MM.1S (cell line): Measurements from ENCODE around the gene PSMD8.

Source experiments
- EZH2 ChIP-seq: fragments of 300-600 bp; sonication (generic); optimal IDR thresholded peaks from 2 replicates; pipeline ENCODE3; 2017; ENCODE audit warnings: low read depth, mild to moderate bottlenecking, antibody characterized with exemption, low read length, mixed read lengths
- EZH2phosphoT487 ChIP-seq: fragments of 300-600 bp; sonication (generic); IDR thresholded peaks from 2 replicates; pipeline ENCODE4 v1.6.1; 2018; ENCODE audit warnings: antibody characterized with exemption, low read length
- TF ChIP-seq, protein P1 (sequence below): fragments of 300-600 bp; sonication (generic); IDR thresholded peaks from 2 replicates; pipeline ENCODE4 v1.5.1; 2016; ENCODE audit warnings: antibody characterized with exemption, low read length, mixed read lengths

DNA sequence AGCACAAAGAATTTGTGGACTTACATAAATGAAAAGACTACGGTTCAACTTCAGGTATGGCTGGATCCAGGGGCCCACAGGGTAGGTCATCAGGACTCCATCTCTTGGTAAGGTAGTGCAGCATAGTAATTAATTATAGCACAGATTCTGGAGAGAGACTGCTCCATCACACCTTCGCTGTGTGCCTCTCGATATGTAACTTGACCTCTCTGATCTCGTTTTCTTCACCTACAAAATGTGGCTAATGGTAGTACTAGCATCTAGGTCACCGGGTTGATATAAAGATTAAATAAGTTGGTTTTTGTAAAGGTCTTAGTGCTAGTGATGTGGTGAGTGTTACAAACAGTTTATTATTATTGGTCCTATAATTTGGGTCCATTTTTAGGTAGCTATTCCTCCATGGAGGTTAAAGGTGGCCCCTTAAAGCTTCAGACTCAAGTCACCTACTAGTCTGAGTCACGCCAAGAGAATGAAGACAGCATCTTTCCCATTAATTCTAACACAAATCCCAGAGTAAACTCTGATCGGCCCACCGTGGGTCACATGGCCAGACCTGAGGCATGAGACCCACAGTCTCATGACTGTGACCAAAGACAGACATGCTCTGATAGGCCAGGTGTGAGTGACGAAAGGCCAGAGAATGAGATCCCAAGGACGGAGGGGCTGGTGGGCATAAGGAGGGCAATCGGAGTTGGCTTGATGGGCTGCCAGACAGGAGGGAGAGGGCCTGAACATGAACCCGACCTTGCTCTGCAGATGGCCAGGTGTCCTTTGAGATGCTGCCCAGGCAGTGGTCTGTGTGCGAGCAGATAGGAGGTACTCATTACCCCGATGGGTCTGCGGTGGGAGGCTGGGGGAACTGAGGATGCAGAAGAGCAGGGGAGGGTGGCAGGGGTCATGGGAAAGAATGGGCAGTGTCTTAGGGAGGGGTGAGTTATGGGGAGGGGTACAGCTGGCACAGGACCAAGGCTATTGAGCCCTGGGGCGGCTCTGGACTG lies 18.3 kb upstream of the PSMD8 start:
- TF ChIP-seq, protein P1, sequence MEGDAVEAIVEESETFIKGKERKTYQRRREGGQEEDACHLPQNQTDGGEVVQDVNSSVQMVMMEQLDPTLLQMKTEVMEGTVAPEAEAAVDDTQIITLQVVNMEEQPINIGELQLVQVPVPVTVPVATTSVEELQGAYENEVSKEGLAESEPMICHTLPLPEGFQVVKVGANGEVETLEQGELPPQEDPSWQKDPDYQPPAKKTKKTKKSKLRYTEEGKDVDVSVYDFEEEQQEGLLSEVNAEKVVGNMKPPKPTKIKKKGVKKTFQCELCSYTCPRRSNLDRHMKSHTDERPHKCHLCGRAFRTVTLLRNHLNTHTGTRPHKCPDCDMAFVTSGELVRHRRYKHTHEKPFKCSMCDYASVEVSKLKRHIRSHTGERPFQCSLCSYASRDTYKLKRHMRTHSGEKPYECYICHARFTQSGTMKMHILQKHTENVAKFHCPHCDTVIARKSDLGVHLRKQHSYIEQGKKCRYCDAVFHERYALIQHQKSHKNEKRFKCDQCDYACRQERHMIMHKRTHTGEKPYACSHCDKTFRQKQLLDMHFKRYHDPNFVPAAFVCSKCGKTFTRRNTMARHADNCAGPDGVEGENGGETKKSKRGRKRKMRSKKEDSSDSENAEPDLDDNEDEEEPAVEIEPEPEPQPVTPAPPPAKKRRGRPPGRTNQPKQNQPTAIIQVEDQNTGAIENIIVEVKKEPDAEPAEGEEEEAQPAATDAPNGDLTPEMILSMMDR = no peak
- no peak for TF ChIP-seq EZH2phosphoT487
- no peak for TF ChIP-seq EZH2
